ENCODE results near the gene KRTAP25-1. TPM values are rescaled to one million over a fixed set of nuclear protein-coding genes. Genes with fewer than 3 reads are reported as not detected.

KRTAP25-1 gene
- total RNA-seq (not detected), polyA plus RNA-seq (ENCODE audit: insufficient read length in 2 of 2) (not detected)
- long read RNA-seq, donor 1 = 0 reads
- long read RNA-seq, donor 2 = 0 reads
- long read RNA-seq, donor 3 = 0 reads
- long read RNA-seq, donor 4 = 0 reads

DNA sequence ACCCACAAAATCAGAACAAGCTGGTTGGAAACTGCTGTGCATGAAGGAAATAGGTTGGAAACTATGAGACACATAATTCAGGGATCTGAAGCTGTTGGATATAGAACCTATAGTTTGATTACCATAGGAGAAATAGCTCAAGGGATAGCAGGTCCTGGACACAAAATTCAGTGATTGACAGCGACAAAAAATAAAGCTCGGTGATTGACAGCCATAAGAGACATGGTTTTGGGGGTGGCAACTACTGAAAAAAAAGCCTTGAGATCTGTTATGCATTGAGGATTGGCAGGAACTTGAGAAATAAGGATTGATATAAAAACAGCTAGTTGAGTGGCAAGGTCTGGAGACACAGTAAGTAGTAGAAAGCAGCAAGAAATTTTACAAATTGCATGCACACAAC is at the start of gene KRTAP25-1:
Gene KRTAP25-1 (minus strand): TSS at position 300 of the 400 bp plus-strand sequence. CDS start 24 bp downstream, at position 276.
- WGBS (ENCODE audit: insufficient coverage) = 97% methylated on average over 2 of the region's 2 CpGs
- no peak within 1 kb of the TSS for H3K4me3 ChIP-seq (ENCODE audit: low read depth, low read length)
- DNase-seq (ENCODE audit: low read depth in 4 of 6, low spot score in 6 of 6) = peak in 1 of 6 donors; percentile 4
- no peaks in the 10 kb centered on the region for H3K36me3 ChIP-seq (ENCODE audit: control insufficient read depth, insufficient read depth, low read length)
- H3K4me1 ChIP-seq (ENCODE audit: control insufficient read depth, insufficient read depth, low read length) = no peaks in the 10 kb centered on the region
- H3K9me3 ChIP-seq (ENCODE audit: control insufficient read depth, insufficient read depth, low read length) = peaks cover 3% of the 10 kb centered on the region
- no peaks in the 10 kb centered on the region for H3K27me3 ChIP-seq (ENCODE audit: control insufficient read depth, insufficient read depth, low read length)
- H3K27ac ChIP-seq (ENCODE audit: low read depth, low read length) = no peak within 1 kb of the TSS

GRCh38 chr21:30338717-30339116 is 49.4 kb upstream of the KRTAP25-1 start:
- H3K9me3 ChIP-seq (ENCODE audit: control insufficient read depth, insufficient read depth, low read length) = no peaks in the 10 kb centered on the region
- DNase-seq (ENCODE audit: low read depth in 4 of 6, low spot score in 6 of 6) = no peak
- no peaks in the 10 kb centered on the region for H3K4me1 ChIP-seq (ENCODE audit: control insufficient read depth, insufficient read depth, low read length)
- no peaks in the 10 kb centered on the region for H3K27me3 ChIP-seq (ENCODE audit: control insufficient read depth, insufficient read depth, low read length)
- 71% methylated on average over 2 of the region's 4 CpGs for WGBS (ENCODE audit: insufficient coverage)
- no peak overlapping the region for H3K4me3 ChIP-seq (ENCODE audit: low read depth, low read length)
- H3K27ac ChIP-seq (ENCODE audit: low read depth, low read length) = no peak overlapping the region
- H3K36me3 ChIP-seq (ENCODE audit: control insufficient read depth, insufficient read depth, low read length) = no peaks in the 10 kb centered on the region

- no peak overlapping the region for H3K4me3 ChIP-seq (ENCODE audit: low read depth, low read length)
- no peaks in the 10 kb centered on the region for H3K36me3 ChIP-seq (ENCODE audit: control insufficient read depth, insufficient read depth, low read length)
- no peak for DNase-seq (ENCODE audit: low read depth in 4 of 6, low spot score in 6 of 6)
- H3K27ac ChIP-seq (ENCODE audit: low read depth, low read length) = no peak overlapping the region
- no peaks in the 10 kb centered on the region for H3K4me1 ChIP-seq (ENCODE audit: control insufficient read depth, insufficient read depth, low read length)
- no peaks in the 10 kb centered on the region for H3K9me3 ChIP-seq (ENCODE audit: control insufficient read depth, insufficient read depth, low read length)
- H3K27me3 ChIP-seq (ENCODE audit: control insufficient read depth, insufficient read depth, low read length) = no peaks in the 10 kb centered on the region
Measured at GRCh38 chr21:30337772-30338171, 48.5 kb upstream of the KRTAP25-1 start.

DNA sequence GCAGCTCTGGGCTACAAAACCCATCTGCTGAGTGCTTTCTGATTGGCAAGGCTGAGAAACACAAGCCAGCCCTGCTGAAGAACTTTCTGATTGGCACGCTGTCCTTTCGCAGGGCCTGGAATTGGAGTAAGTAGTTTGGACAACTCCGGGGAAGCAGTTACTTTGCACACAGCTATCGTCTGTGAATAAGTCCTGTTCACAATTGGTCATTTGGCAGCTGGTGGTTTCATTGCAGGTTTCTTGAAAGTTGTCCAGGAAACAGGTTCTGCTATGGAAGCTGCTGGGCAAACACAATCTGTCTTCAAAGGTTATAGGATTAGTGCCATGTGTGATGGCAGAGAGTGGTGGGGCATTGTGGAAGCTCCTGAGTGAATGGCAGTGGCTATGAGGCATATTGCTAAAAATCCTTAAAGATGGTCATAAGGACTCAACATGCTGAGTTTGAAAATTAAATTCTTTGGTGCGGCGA is 48.0 kb upstream of the KRTAP25-1 start, which contains the start of gene KRTAP27-1:
Gene KRTAP27-1 (minus strand): TSS at position 419 of the 469 bp plus-strand sequence. CDS start 26 bp downstream, at position 393.
- Histone ChIP-seq H3K4me1 (ENCODE audit: control insufficient read depth, insufficient read depth, low read length) (no peaks in the 10 kb centered on the region), H3K36me3 (ENCODE audit: control insufficient read depth, insufficient read depth, low read length) (no peaks in the 10 kb centered on the region), H3K27me3 (ENCODE audit: control insufficient read depth, insufficient read depth, low read length) (no peaks in the 10 kb centered on the region), H3K4me3 (ENCODE audit: low read depth, low read length) (no peak within 1 kb of the TSS), H3K9me3 (ENCODE audit: control insufficient read depth, insufficient read depth, low read length) (no peaks in the 10 kb centered on the region), H3K27ac (ENCODE audit: low read depth, low read length) (no peak within 1 kb of the TSS)
- 57% methylated on average over 4 of the region's 6 CpGs for WGBS (ENCODE audit: insufficient coverage)
- DNase-seq (ENCODE audit: low read depth in 4 of 6, low spot score in 6 of 6) = peak in 1 of 6 donors; percentile 60

- peak in 1 of 6 donors; percentile 10 for DNase-seq (ENCODE audit: low read depth in 4 of 6, low spot score in 6 of 6)
- no peaks in the 10 kb centered on the region for H3K9me3 ChIP-seq (ENCODE audit: control insufficient read depth, insufficient read depth, low read length)
- no peaks in the 10 kb centered on the region for H3K36me3 ChIP-seq (ENCODE audit: control insufficient read depth, insufficient read depth, low read length)
- H3K27ac ChIP-seq (ENCODE audit: low read depth, low read length) = no peak overlapping the region
- no peaks in the 10 kb centered on the region for H3K27me3 ChIP-seq (ENCODE audit: control insufficient read depth, insufficient read depth, low read length)
- WGBS (ENCODE audit: insufficient coverage) = no CpG with 5 or more reads among the region's 2 CpGs
- no peak overlapping the region for H3K4me3 ChIP-seq (ENCODE audit: low read depth, low read length)
- H3K4me1 ChIP-seq (ENCODE audit: control insufficient read depth, insufficient read depth, low read length) = no peaks in the 10 kb centered on the region
Measured at GRCh38 chr21:30336596-30336995, 47.3 kb upstream of the KRTAP25-1 start.

DNA sequence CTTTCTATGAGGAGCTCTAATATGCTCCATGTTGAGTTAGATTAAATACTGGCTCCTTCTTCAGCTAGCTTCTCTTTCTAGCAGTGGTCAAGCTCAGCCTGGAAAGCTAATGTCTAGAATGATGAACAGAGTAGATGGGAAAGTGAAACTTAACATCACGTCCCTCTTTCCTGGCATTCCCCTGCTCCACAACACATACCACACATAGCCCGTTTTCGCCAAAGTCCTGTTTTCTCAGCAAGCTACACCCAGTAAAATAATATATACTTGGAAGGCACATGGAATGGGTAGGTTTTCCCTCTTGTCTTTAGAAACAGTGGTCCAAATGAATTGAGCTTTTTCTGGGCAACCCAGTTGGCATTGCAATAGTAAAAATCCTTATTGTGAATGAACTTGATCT is 44.4 kb upstream of the KRTAP25-1 start:
- no peak for DNase-seq (ENCODE audit: low read depth in 4 of 6, low spot score in 6 of 6)
- no peak overlapping the region for H3K4me3 ChIP-seq (ENCODE audit: low read depth, low read length)
- H3K27ac ChIP-seq (ENCODE audit: low read depth, low read length) = no peak overlapping the region
- H3K9me3 ChIP-seq (ENCODE audit: control insufficient read depth, insufficient read depth, low read length) = no peaks in the 10 kb centered on the region
- H3K27me3 ChIP-seq (ENCODE audit: control insufficient read depth, insufficient read depth, low read length) = no peaks in the 10 kb centered on the region
- H3K36me3 ChIP-seq (ENCODE audit: control insufficient read depth, insufficient read depth, low read length) = no peaks in the 10 kb centered on the region
- no CpG with 5 or more reads among the region's 3 CpGs for WGBS (ENCODE audit: insufficient coverage)
- H3K4me1 ChIP-seq (ENCODE audit: control insufficient read depth, insufficient read depth, low read length) = no peaks in the 10 kb centered on the region

DNA sequence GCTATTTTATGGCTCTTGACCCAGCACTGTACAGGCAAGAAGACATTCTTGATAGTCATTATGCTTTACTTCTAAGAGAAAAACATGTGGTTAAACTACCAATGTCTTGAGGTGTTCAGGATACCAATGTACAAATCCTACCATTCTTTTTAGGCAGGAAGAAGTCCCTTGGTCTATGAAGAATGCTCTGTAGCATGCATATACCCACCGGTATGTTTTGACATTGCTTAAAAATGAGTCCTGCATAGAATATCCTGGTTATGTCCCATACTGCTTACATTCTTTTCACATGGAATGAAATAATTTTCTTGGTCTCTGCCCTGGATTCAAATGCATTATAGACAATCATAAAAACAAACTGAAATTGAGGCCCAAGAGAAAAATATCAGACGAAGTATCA is 43.4 kb upstream of the KRTAP25-1 start:
- H3K4me1 ChIP-seq (ENCODE audit: control insufficient read depth, insufficient read depth, low read length) = no peaks in the 10 kb centered on the region
- H3K9me3 ChIP-seq (ENCODE audit: control insufficient read depth, insufficient read depth, low read length) = no peaks in the 10 kb centered on the region
- DNase-seq (ENCODE audit: low read depth in 4 of 6, low spot score in 6 of 6) = no peak
- H3K36me3 ChIP-seq (ENCODE audit: control insufficient read depth, insufficient read depth, low read length) = no peaks in the 10 kb centered on the region
- no peaks in the 10 kb centered on the region for H3K27me3 ChIP-seq (ENCODE audit: control insufficient read depth, insufficient read depth, low read length)
- WGBS (ENCODE audit: insufficient coverage) = no CpG with 5 or more reads among the region's 2 CpGs
- no peak overlapping the region for H3K27ac ChIP-seq (ENCODE audit: low read depth, low read length)
- H3K4me3 ChIP-seq (ENCODE audit: low read depth, low read length) = no peak overlapping the region

- 88% methylated on average over 3 of the region's 4 CpGs for WGBS (ENCODE audit: insufficient coverage)
- Histone ChIP-seq H3K27me3 (ENCODE audit: control insufficient read depth, insufficient read depth, low read length) (no peaks in the 10 kb centered on the region), H3K9me3 (ENCODE audit: control insufficient read depth, insufficient read depth, low read length) (peaks cover 2% of the 10 kb centered on the region), H3K4me3 (ENCODE audit: low read depth, low read length) (no peak overlapping the region), H3K4me1 (ENCODE audit: control insufficient read depth, insufficient read depth, low read length) (no peaks in the 10 kb centered on the region), H3K36me3 (ENCODE audit: control insufficient read depth, insufficient read depth, low read length) (no peaks in the 10 kb centered on the region), H3K27ac (ENCODE audit: low read depth, low read length) (no peak overlapping the region)
- no peak for DNase-seq (ENCODE audit: low read depth in 4 of 6, low spot score in 6 of 6)
Measured at GRCh38 chr21:30329203-30329875, 40.0 kb upstream of the KRTAP25-1 start.

DNA sequence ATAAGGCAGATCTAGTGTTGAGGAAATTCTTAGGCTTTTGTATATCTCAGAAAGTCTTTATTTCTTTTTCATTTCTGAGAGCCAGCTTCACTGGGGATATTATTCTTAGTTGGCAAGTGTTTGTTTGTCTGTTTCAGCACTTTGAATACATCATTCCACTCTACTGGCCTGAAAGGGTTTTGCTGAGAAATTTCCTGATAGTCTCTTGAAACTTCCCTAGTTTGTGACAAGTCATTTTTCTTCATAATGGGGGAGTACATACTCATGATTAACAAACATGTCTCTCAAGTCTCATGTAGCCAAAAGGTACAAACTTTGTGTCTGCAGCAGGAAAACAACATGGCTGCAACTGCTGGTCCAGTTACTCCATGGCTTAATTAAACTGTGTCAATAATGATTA is 37.1 kb upstream of the KRTAP25-1 start:
- Histone ChIP-seq H3K4me3 (ENCODE audit: low read depth, low read length) (no peak overlapping the region), H3K9me3 (ENCODE audit: control insufficient read depth, insufficient read depth, low read length) (peaks cover 2% of the 10 kb centered on the region), H3K4me1 (ENCODE audit: control insufficient read depth, insufficient read depth, low read length) (no peaks in the 10 kb centered on the region), H3K36me3 (ENCODE audit: control insufficient read depth, insufficient read depth, low read length) (no peaks in the 10 kb centered on the region), H3K27me3 (ENCODE audit: control insufficient read depth, insufficient read depth, low read length) (no peaks in the 10 kb centered on the region), H3K27ac (ENCODE audit: low read depth, low read length) (no peak overlapping the region)
- no peak for DNase-seq (ENCODE audit: low read depth in 4 of 6, low spot score in 6 of 6)

- H3K4me3 ChIP-seq (ENCODE audit: low read depth, low read length) = no peak within 1 kb of the TSS
- no peak within 1 kb of the TSS for H3K27ac ChIP-seq (ENCODE audit: low read depth, low read length)
- no peaks in the 10 kb centered on the region for H3K36me3 ChIP-seq (ENCODE audit: control insufficient read depth, insufficient read depth, low read length)
- H3K4me1 ChIP-seq (ENCODE audit: control insufficient read depth, insufficient read depth, low read length) = no peaks in the 10 kb centered on the region
- H3K27me3 ChIP-seq (ENCODE audit: control insufficient read depth, insufficient read depth, low read length) = no peaks in the 10 kb centered on the region
- no peaks in the 10 kb centered on the region for H3K9me3 ChIP-seq (ENCODE audit: control insufficient read depth, insufficient read depth, low read length)
- no CpG with 5 or more reads among the region's 2 CpGs for WGBS (ENCODE audit: insufficient coverage)
- no peak for DNase-seq (ENCODE audit: low read depth in 4 of 6, low spot score in 6 of 6)
Measured at GRCh38 chr21:30320215-30320614, 30.9 kb upstream of the KRTAP25-1 start, which contains the start of gene KRTAP26-1. Gene KRTAP26-1 (minus strand): TSS chr21:30320315. CDS start chr21:30320035, 280 bp downstream.

All from spinal cord (tissue), 10 donors.